ENCODE measurements around the gene MTMR3. TPM values are rescaled to one million over a fixed set of nuclear protein-coding genes. Genes with fewer than 3 reads are reported as not detected.

The MTMR3 gene
- total RNA-seq, 2 experiments from 2014 or later = 57.8 to 60.6 TPM

- CTCF ChIA-PET = no interaction called here
- Mint-ChIP-seq H3K4me3 (no peak overlapping the region), H3K4me1 (ENCODE audit: low read depth) (peaks cover 6% of the 10 kb centered on the region), H3K9me3 (no peaks in the 10 kb centered on the region), H3K36me3 (ENCODE audit: low read depth) (no peaks in the 10 kb centered on the region), H3K27me3 (no peaks in the 10 kb centered on the region), H3K27ac (no peak overlapping the region)
- intact Hi-C loops (cut with DNase I, micrococcal nuclease) = no loop called here
- H3K27me3 ChIP-seq (ENCODE audit: control insufficient read depth in 1 of 2, insufficient read depth in 2 of 2, low read length in 2 of 2) = no peaks in the 10 kb centered on the region
- no peaks in the 10 kb centered on the region for H3K36me3 ChIP-seq (ENCODE audit: insufficient read depth, low read length)
- H3K9me3 ChIP-seq (ENCODE audit: control insufficient read depth in 1 of 2, insufficient read depth in 1 of 2, low read length in 2 of 2) = no peaks in the 10 kb centered on the region
- no peak overlapping the region for H3K27ac ChIP-seq (ENCODE audit: low read depth in 1 of 2, low read length in 2 of 2)
- ATAC-seq (ENCODE audit: poor library complexity) (no peak), DNase-seq (no peak)
- no peak for TF ChIP-seq CTCF (IDR thresholded peaks at IDR 0.05)
- POLR2A ChIA-PET = interaction anchor here (1.2 kb wide), 1 partner anchor 11 kb away, joined by 4 read pairs; the partner anchor contains the start of gene MTMR3
- H3K4me1 ChIP-seq (ENCODE audit: insufficient read depth, low read length) = peaks cover 6% of the 10 kb centered on the region
- H3K4me3 ChIP-seq (ENCODE audit: low read length) = no peak overlapping the region
These were observed 11.3 kb upstream of the MTMR3 start for GRCh38 chr22:29871684-29872083.

- Histone ChIP-seq H3K4me1 (ENCODE audit: insufficient read depth, low read length) (peaks cover 6% of the 10 kb centered on the region), H3K36me3 (ENCODE audit: insufficient read depth, low read length) (no peaks in the 10 kb centered on the region), H3K27ac (ENCODE audit: low read depth in 1 of 2, low read length in 2 of 2) (no peak overlapping the region), H3K27me3 (ENCODE audit: control insufficient read depth in 1 of 2, insufficient read depth in 2 of 2, low read length in 2 of 2) (no peaks in the 10 kb centered on the region), H3K9me3 (ENCODE audit: control insufficient read depth in 1 of 2, insufficient read depth in 1 of 2, low read length in 2 of 2) (no peaks in the 10 kb centered on the region), H3K4me3 (ENCODE audit: low read length) (no peak overlapping the region)
- POLR2A ChIA-PET = no interaction called here
- Mint-ChIP-seq H3K4me3 (no peak overlapping the region), H3K36me3 (ENCODE audit: low read depth) (no peaks in the 10 kb centered on the region), H3K9me3 (no peaks in the 10 kb centered on the region), H3K4me1 (ENCODE audit: low read depth) (peaks cover 6% of the 10 kb centered on the region), H3K27ac (no peak overlapping the region), H3K27me3 (no peaks in the 10 kb centered on the region)
- TF ChIP-seq CTCF (IDR thresholded peaks at IDR 0.05) = no peak
- intact Hi-C loops (cut with DNase I, micrococcal nuclease) = no loop called here
- ATAC-seq (ENCODE audit: poor library complexity) (no peak), DNase-seq (no peak)
- CTCF ChIA-PET = no interaction called here
These were observed 10.7 kb upstream of the MTMR3 start for GRCh38 chr22:29872144-29872893.

GRCh38 chr22:29872989-29873388 lies 10.0 kb upstream of the MTMR3 start:
- peaks cover 6% of the 10 kb centered on the region for H3K4me1 Mint-ChIP-seq (ENCODE audit: low read depth)
- Histone ChIP-seq H3K27me3 (ENCODE audit: control insufficient read depth in 1 of 2, insufficient read depth in 2 of 2, low read length in 2 of 2) (no peaks in the 10 kb centered on the region), H3K27ac (ENCODE audit: low read depth in 1 of 2, low read length in 2 of 2) (no peak overlapping the region), H3K9me3 (ENCODE audit: control insufficient read depth in 1 of 2, insufficient read depth in 1 of 2, low read length in 2 of 2) (no peaks in the 10 kb centered on the region), H3K36me3 (ENCODE audit: insufficient read depth, low read length) (no peaks in the 10 kb centered on the region), H3K4me3 (ENCODE audit: low read length) (no peak overlapping the region), H3K4me1 (ENCODE audit: insufficient read depth, low read length) (peaks cover 6% of the 10 kb centered on the region)
- H3K27me3 Mint-ChIP-seq = no peaks in the 10 kb centered on the region
- ChIA-PET POLR2A (no interaction called here), CTCF (no interaction called here)
- intact Hi-C loops (cut with DNase I, micrococcal nuclease) = no loop called here
- no peak for TF ChIP-seq CTCF (IDR thresholded peaks at IDR 0.05)
- no peak overlapping the region for H3K27ac Mint-ChIP-seq
- no peaks in the 10 kb centered on the region for H3K36me3 Mint-ChIP-seq (ENCODE audit: low read depth)
- ATAC-seq (ENCODE audit: poor library complexity) (no peak), DNase-seq (peak in 3 of 14 experiments; percentile 5 to 25 (median 24))
- H3K9me3 Mint-ChIP-seq = no peaks in the 10 kb centered on the region
- H3K4me3 Mint-ChIP-seq = no peak overlapping the region

Data from CD4-positive, alpha-beta T cell (primary cell).